Right lobe of liver (tissue), 4 donors: ENCODE results near the gene KCNQ2.

ENCODE experiments used
- POLR2A ChIP-seq: fragments of 450-650 bp; IDR thresholded peaks from one replicate; pipeline ENCODE4 v1.6.1; 2017; ENCODE audit warnings: antibody characterized with exemption, mild to moderate bottlenecking
- TF ChIP-seq, protein P1 (sequence below), 4 donors: fragments of 200-600 bp in 3 of 4; fragments of 450-650 bp in 1 of 4; IDR thresholded peaks; one replicate each; pipeline versions ENCODE4 v1.5.1 to v1.8.0; 2016 to 2022; ENCODE audit warnings: antibody characterized with exemption in 4 of 4, mild to moderate bottlenecking in 2 of 4
- donor health status: DM: no; HTN: no; CAD: no.
- donor health status: DM: no; HTN: no; CAD: no.
- donor health status: DM: no; HTN: yes; CAD: no.

DNA sequence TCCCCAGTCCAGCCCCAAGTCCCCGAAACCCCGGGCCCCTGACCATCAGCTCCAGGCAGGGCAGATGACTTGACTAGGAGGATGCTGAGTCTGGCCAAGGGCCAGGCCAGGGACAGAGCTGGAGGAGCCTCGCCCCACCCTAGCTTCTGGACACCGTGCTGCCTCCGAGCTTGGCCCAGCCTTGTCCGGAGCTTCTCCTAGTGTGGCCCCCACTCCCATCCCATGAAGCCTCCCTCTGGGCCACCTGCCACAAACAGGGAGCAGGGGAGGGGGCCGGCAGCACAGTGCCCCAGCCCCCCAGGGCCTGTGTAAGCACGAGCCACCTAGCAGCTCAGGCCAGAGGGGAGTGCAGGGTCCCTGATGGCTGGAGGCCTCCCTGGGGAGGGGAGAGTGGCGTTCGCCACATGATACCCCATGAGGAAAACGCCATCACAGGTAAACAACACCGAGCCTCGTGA, 21.1 kb upstream of the KCNQ2 start:
- TF ChIP-seq, protein P1, sequence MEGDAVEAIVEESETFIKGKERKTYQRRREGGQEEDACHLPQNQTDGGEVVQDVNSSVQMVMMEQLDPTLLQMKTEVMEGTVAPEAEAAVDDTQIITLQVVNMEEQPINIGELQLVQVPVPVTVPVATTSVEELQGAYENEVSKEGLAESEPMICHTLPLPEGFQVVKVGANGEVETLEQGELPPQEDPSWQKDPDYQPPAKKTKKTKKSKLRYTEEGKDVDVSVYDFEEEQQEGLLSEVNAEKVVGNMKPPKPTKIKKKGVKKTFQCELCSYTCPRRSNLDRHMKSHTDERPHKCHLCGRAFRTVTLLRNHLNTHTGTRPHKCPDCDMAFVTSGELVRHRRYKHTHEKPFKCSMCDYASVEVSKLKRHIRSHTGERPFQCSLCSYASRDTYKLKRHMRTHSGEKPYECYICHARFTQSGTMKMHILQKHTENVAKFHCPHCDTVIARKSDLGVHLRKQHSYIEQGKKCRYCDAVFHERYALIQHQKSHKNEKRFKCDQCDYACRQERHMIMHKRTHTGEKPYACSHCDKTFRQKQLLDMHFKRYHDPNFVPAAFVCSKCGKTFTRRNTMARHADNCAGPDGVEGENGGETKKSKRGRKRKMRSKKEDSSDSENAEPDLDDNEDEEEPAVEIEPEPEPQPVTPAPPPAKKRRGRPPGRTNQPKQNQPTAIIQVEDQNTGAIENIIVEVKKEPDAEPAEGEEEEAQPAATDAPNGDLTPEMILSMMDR (IDR thresholded peaks at IDR 0.05), result no peak
- no peak for TF ChIP-seq POLR2A
